H1 (cell line): ENCODE data around the gene P2RX6. TPM values are rescaled to one million over a fixed set of nuclear protein-coding genes. Genes with fewer than 3 reads are reported as not detected.

Experiments
- CTCF ChIA-PET: fragments of 300-600 bp; sonication (Branson Sonifier 250); formaldehyde crosslinking; loops from one replicate; lab custom pipeline; 2021; ENCODE audit not compliant: partially characterized antibody; lab: Charles Lee
- POLR2A ChIA-PET: fragments of 300-600 bp; sonication (Branson Sonifier 250); formaldehyde crosslinking; loops from one replicate; lab custom pipeline; 2021; ENCODE audit warnings: inconsistent platforms; ENCODE audit not compliant: partially characterized antibody; lab: Charles Lee
- DNase-seq, 2 experiments: peaks; one replicate each; pipeline versions ENCODE4 v3.0.0 to v3.0.0-alpha.2; 2010 to 2022; ENCODE audit warnings: low spot score in 2 of 2, low read depth in 1 of 2, mixed read lengths in 1 of 2
- FAIRE-seq: peaks from 2 replicates; lab custom pipeline; 2011; peaks lifted over from hg19 to GRCh38; lab: Jason Lieb, UNC
- H2AFZ ChIP-seq: 2 replicates; pipeline ENCODE4 v1.8.1; 2012; ENCODE audit warnings: low read length, inconsistent platforms
- H2AK5ac ChIP-seq: 2 replicates; pipeline ENCODE4 v1.6.1; 2013; ENCODE audit warnings: low read depth, low read length
- H2BK120ac ChIP-seq: replicated peaks from 2 replicates; pipeline ENCODE3; 2013; ENCODE audit warnings: low read depth, low read length, inconsistent platforms
- H2BK12ac ChIP-seq: 2 replicates; pipeline ENCODE4 v1.6.1; 2013; ENCODE audit warnings: low read depth, low read length
- H2BK15ac ChIP-seq: 2 replicates; pipeline ENCODE4 v1.6.1; 2013; ENCODE audit warnings: low read length
- H2BK20ac ChIP-seq: 2 replicates; pipeline ENCODE4 v1.6.1; 2013; ENCODE audit warnings: low read length
- H2BK5ac ChIP-seq: 2 replicates; pipeline ENCODE4 v1.6.1; 2013; ENCODE audit warnings: low read depth, low read length
- H3K14ac ChIP-seq: 2 replicates; pipeline ENCODE4 v1.6.1; 2013; ENCODE audit warnings: inconsistent platforms; ENCODE audit not compliant: insufficient read length
- H3K18ac ChIP-seq: 2 replicates; pipeline ENCODE4 v1.6.1; 2013; ENCODE audit warnings: low read length; ENCODE audit errors: extremely low read depth
- H3K23ac ChIP-seq: 2 replicates; pipeline ENCODE4 v1.6.1; 2013; ENCODE audit warnings: inconsistent platforms; ENCODE audit not compliant: insufficient read length
- H3K23me2 ChIP-seq: 2 replicates; pipeline ENCODE4 v1.6.1; 2013; ENCODE audit warnings: low read depth, low read length
- H3K27ac ChIP-seq: 2 replicates; pipeline ENCODE4 v1.6.1; 2011; ENCODE audit warnings: low read depth, low read length, inconsistent platforms
- H3K27me3 ChIP-seq, 4 experiments: replicated peaks in 1 of 4; 1 replicate in 1 of 4; 2 replicates in 3 of 4; pipeline versions ENCODE4 v1.6.1 to v1.8.1; 2011 to 2013; ENCODE audit warnings: low read length in 3 of 4, mild to moderate bottlenecking in 3 of 4, inconsistent platforms in 2 of 4, mixed read lengths in 2 of 4, moderate library complexity in 1 of 4; ENCODE audit not compliant: control insufficient read depth in 3 of 4, insufficient read depth in 3 of 4; ENCODE audit errors: extremely low read depth in 1 of 4
- H3K36me3 ChIP-seq, 4 experiments: 2 replicates each; pipeline versions ENCODE4 v1.6.1 to v1.8.1; 2011 to 2013; ENCODE audit warnings: mild to moderate bottlenecking in 4 of 4, low read length in 3 of 4, moderate library complexity in 2 of 4, control low read depth in 1 of 4, inconsistent platforms in 1 of 4; ENCODE audit not compliant: insufficient read depth in 4 of 4, control insufficient read depth in 2 of 4
- H3K4ac ChIP-seq: replicated peaks from 2 replicates; pipeline ENCODE3; 2013; ENCODE audit warnings: low read length, low read depth, mixed read lengths, inconsistent platforms; ENCODE audit not compliant: insufficient read length
- H3K4me1 ChIP-seq, 4 experiments: replicated peaks in 1 of 4; 1 replicate in 1 of 4; 2 replicates in 3 of 4; pipeline versions ENCODE4 v1.6.1 to v1.8.1; 2011 to 2013; ENCODE audit warnings: low read length in 3 of 4, inconsistent platforms in 2 of 4, mixed read lengths in 1 of 4; ENCODE audit not compliant: insufficient read depth in 4 of 4, control insufficient read depth in 3 of 4
- H3K4me2 ChIP-seq, 2 experiments: 2 replicates each; pipeline versions ENCODE4 v1.6.1 to v1.8.1; 2011 to 2013; ENCODE audit warnings: low read depth in 2 of 2, low read length in 2 of 2, control low read depth in 1 of 2, inconsistent platforms in 1 of 2, mild to moderate bottlenecking in 1 of 2; ENCODE audit not compliant: insufficient read depth in 1 of 2
- H3K4me3 ChIP-seq, 4 experiments: fragments of 200-600, 300-600 bp in 1 of 4; sonication (generic), shearing (Covaris generic), sonication (Bioruptor Twin) in 1 of 4; 2 replicates each; pipeline versions ENCODE4 v1.5.1 to v1.8.1; 2011 to 2016; ENCODE audit warnings: low read length in 4 of 4, low read depth in 3 of 4, control low read depth in 2 of 4, inconsistent platforms in 2 of 4, mild to moderate bottlenecking in 2 of 4, mixed read lengths in 1 of 4, moderate library complexity in 1 of 4; ENCODE audit not compliant: insufficient read depth in 2 of 4; ENCODE audit errors: extremely low read depth in 1 of 4
- H3K56ac ChIP-seq: replicated peaks from 2 replicates; pipeline ENCODE3; 2013; ENCODE audit warnings: low read depth, mild to moderate bottlenecking, mixed read lengths, low read length, inconsistent platforms; ENCODE audit not compliant: insufficient read length
- H3K79me1 ChIP-seq: 2 replicates; pipeline ENCODE4 v1.6.1; 2013; ENCODE audit warnings: low read depth, low read length, control low read depth
- H3K79me2 ChIP-seq, 2 experiments: 2 replicates each; pipeline versions ENCODE4 v1.6.1 to v1.8.1; 2012 to 2013; ENCODE audit warnings: low read length in 2 of 2, mild to moderate bottlenecking in 2 of 2, inconsistent platforms in 1 of 2; ENCODE audit not compliant: insufficient read depth in 2 of 2, control insufficient read depth in 1 of 2
- H3K9ac ChIP-seq, 4 experiments: replicated peaks in 1 of 4; 1 replicate in 1 of 4; 2 replicates in 3 of 4; pipeline versions ENCODE4 v1.6.1 to v1.8.1; 2011 to 2013; ENCODE audit warnings: low read depth in 3 of 4, low read length in 3 of 4, control low read depth in 2 of 4, mild to moderate bottlenecking in 2 of 4, moderate library complexity in 2 of 4, inconsistent platforms in 1 of 4; ENCODE audit errors: extremely low read depth in 1 of 4
- H3K9me3 ChIP-seq, 2 experiments: 2 replicates each; pipeline versions ENCODE4 v1.6.1 to v1.8.1; 2012 to 2013; ENCODE audit warnings: mild to moderate bottlenecking in 2 of 2, moderate library complexity in 2 of 2, control low read depth in 1 of 2, inconsistent platforms in 1 of 2, low read depth in 1 of 2, low read length in 1 of 2, mixed read lengths in 1 of 2; ENCODE audit not compliant: insufficient read depth in 2 of 2
- H4K20me1 ChIP-seq, 2 experiments: replicated peaks in 1 of 2; 2 replicates each; pipeline versions ENCODE3 to v1.8.1; 2011 to 2013; ENCODE audit warnings: inconsistent platforms in 2 of 2, low read length in 2 of 2, mild to moderate bottlenecking in 1 of 2; ENCODE audit not compliant: insufficient read depth in 2 of 2, control insufficient read depth in 1 of 2
- H4K5ac ChIP-seq: 2 replicates; pipeline ENCODE4 v1.6.1; 2013; ENCODE audit warnings: low read length, low read depth, mixed read lengths, inconsistent platforms; ENCODE audit not compliant: insufficient read length
- H4K8ac ChIP-seq: 2 replicates; pipeline ENCODE4 v1.8.0; 2013; ENCODE audit warnings: mild to moderate bottlenecking, moderate library complexity, low read length, inconsistent platforms; ENCODE audit not compliant: insufficient read depth; ENCODE audit errors: extremely low read depth
- H4K91ac ChIP-seq: replicated peaks from 2 replicates; pipeline ENCODE3; 2013; ENCODE audit warnings: low read length, mixed read lengths, inconsistent platforms; ENCODE audit not compliant: insufficient read length
- CTBP2 ChIP-seq: IDR thresholded peaks from 2 replicates; pipeline ENCODE4 v1.7.0; 2011; ENCODE audit warnings: borderline replicate concordance, mild to moderate bottlenecking, moderate library complexity, mixed read lengths, low read length; ENCODE audit not compliant: insufficient read depth, insufficient read length
- KDM4A ChIP-seq: IDR thresholded peaks from one replicate; pipeline ENCODE4 v1.7.1; 2012; ENCODE audit warnings: low read depth, mild to moderate bottlenecking, moderate library complexity, low read length, inconsistent platforms; ENCODE audit not compliant: severe bottlenecking
- PHF8 ChIP-seq: fragments of 200-600 bp; sonication (generic); conservative IDR thresholded peaks from 2 replicates; pipeline ENCODE4 v1.7.1; 2012; ENCODE audit warnings: low read depth, mild to moderate bottlenecking, inconsistent platforms, low read length, moderate library complexity
- POLR2A ChIP-seq, 2 experiments: IDR thresholded peaks; 1 replicate in 1 of 2; 2 replicates in 1 of 2; pipeline ENCODE4 v1.6.1; 2011; ENCODE audit warnings: low read depth in 2 of 2, low read length in 2 of 2, mild to moderate bottlenecking in 2 of 2; ENCODE audit errors: control extremely low read depth in 1 of 2
- RFX5 ChIP-seq: IDR thresholded peaks from 2 replicates; pipeline ENCODE4 v1.6.1; 2011; ENCODE audit warnings: low read depth, low read length, improper control_type of control experiment, borderline replicate concordance
- SAP30 ChIP-seq: fragments of 300-600 bp; sonication (generic); IDR thresholded peaks from 2 replicates; pipeline ENCODE4 v1.7.1; 2012; ENCODE audit warnings: low read length, moderate library complexity, mild to moderate bottlenecking, inconsistent platforms; ENCODE audit not compliant: insufficient read depth, insufficient replicate concordance
- SP1 ChIP-seq: IDR thresholded peaks from 2 replicates; pipeline ENCODE4 v1.6.1; 2011; ENCODE audit warnings: low read depth, low read length
- SRF ChIP-seq: IDR thresholded peaks from 2 replicates; pipeline ENCODE4 v1.6.1; 2011; ENCODE audit warnings: mild to moderate bottlenecking, low read depth, low read length, moderate library complexity
- TAF7 ChIP-seq: optimal IDR thresholded peaks from 2 replicates; pipeline ENCODE3; 2011; ENCODE audit warnings: low read depth, mild to moderate bottlenecking, inconsistent platforms, low read length, moderate library complexity, borderline replicate concordance
- TEAD4 ChIP-seq: IDR thresholded peaks from 2 replicates; pipeline ENCODE4 v1.6.1; 2012; ENCODE audit warnings: low read depth, low read length, inconsistent platforms, mixed read lengths
- WGBS, 2 experiments: shearing (Covaris generic) in 1 of 2; methylation state at CpG; one replicate each; pipeline versions ENCODE4 v1.1.6 to v1.1.7; 2013 to 2015; ENCODE audit warnings: low lambda C conversion rate in 2 of 2, mixed read lengths in 2 of 2, inconsistent platforms in 1 of 2, low coverage in 1 of 2, missing lambda C conversion rate in 1 of 2; ENCODE audit not compliant: insufficient replicate concordance in 2 of 2, insufficient coverage in 1 of 2, insufficient read length in 1 of 2; ENCODE audit errors: extremely low coverage in 1 of 2, missing lambda C conversion rate in 1 of 2; 5-methylcytosine and 5-hydroxymethylcytosine counted together
- polyA plus RNA-seq, 7 experiments: library from polyadenylated mRNA; depleted of rRNA in 3 of 7; stranded (reverse) in 5 of 7; unstranded in 2 of 7; fragments of >200 nt in 5 of 7; fragments of 200-250 nt in 2 of 7; gene quantifications; 1 replicate in 5 of 7; 2 replicates in 1 of 7; 4 replicates in 1 of 7; pipeline versions ENCODE4 v1.2.1 to v1.2.3, GENCODE V29; 2011 to 2013; ENCODE audit warnings: missing spikeins in 2 of 7, mixed read lengths in 2 of 7
- total RNA-seq: library from RNA; stranded (reverse); fragmentation: NEBNext Ultra II Directional; extraction: Animal tissue kit (Norgen Biotek cat#: 25700); gene quantifications from 2 replicates; pipeline ENCODE4 v1.2.1, GENCODE V29; 2021
- TF ChIP-seq, protein P1 (sequence below): IDR thresholded peaks from 2 replicates; pipeline ENCODE4 v1.6.1; 2011; ENCODE audit warnings: low read length, improper control_type of control experiment

Gene P2RX6
- total and polyA plus RNA-seq, 2 of the 8 experiments (the other 6 are each of a cell fraction or from before 2014, with no cell fraction given), result 0.09 TPM; not detected in 1

GRCh38 chr22:21016644-21017420 lies 1.9 kb downstream of the P2RX6 start:
- H3K79me1 ChIP-seq, result no peaks in the 10 kb centered on the region; the same call in 1 of the 2 replicates
- no peak overlapping the region for H4K91ac ChIP-seq
- peaks cover 3 to 14% (median 7%) of the 10 kb centered on the region in 4 experiments; a peak in 6 of 7 replicates for H3K4me1 ChIP-seq
- H2AK5ac ChIP-seq, result no peak overlapping the region
- no peak overlapping the region for H4K5ac ChIP-seq
- H3K18ac ChIP-seq, result no peak overlapping the region
- H2BK15ac ChIP-seq, result 0 out of 2 replicates have a peak overlapping the region, but pooled peaks have one; percentile 29
- 90% methylated on average over 10 of the region's 13 CpGs; no CpG with 5 or more reads in 1 of the 2 experiments for WGBS, 2 experiments
- no peaks in the 10 kb centered on the region for H3K9me3 ChIP-seq
- no peaks in the 10 kb centered on the region for H3K79me2 ChIP-seq
- no peak overlapping the region for H2BK120ac ChIP-seq
- H3K4me3 ChIP-seq, result no peak overlapping the region
- H2BK20ac ChIP-seq, result peak overlapping the region; percentile 5; the same call in 1 of the 2 replicates
- no peak overlapping the region for H3K27ac ChIP-seq
- H4K8ac ChIP-seq, result no peak overlapping the region
- no peak overlapping the region for H3K4me2 ChIP-seq
- no peak overlapping the region for H2AFZ ChIP-seq
- no peak for DNase-seq
- no peak overlapping the region for H2BK5ac ChIP-seq
- peak overlapping the region; percentile 43; the same call in 1 of the 2 replicates for H2BK12ac ChIP-seq
- POLR2A ChIA-PET, result no interaction called here
- H4K20me1 ChIP-seq, result no peaks in the 10 kb centered on the region
- H3K36me3 ChIP-seq, result no peaks in the 10 kb centered on the region
- FAIRE-seq, result no peak
- H3K23me2 ChIP-seq, result peaks cover 6% of the 10 kb centered on the region; the same call in 1 of the 2 replicates
- H3K23ac ChIP-seq, result no peak overlapping the region
- no peak overlapping the region for H3K14ac ChIP-seq
- peak overlapping the region; percentile 39 for H3K56ac ChIP-seq
- no peak overlapping the region for H3K4ac ChIP-seq
- CTCF ChIA-PET, result interaction anchor here (0.8 to 1.6 kb wide), 4 partner anchors 55 to 88 kb away, joined by 3 to 4 read pairs (median 4); no protein-coding TSS in a partner anchor
- H3K9ac ChIP-seq, result no peak overlapping the region
- peaks cover 0 to 4% (median 3%) of the 10 kb centered on the region in 4 experiments; a peak in 4 of 7 replicates for H3K27me3 ChIP-seq
- no peak for TF ChIP-seq KDM4A
- no peak for TF ChIP-seq POLR2A (IDR thresholded peaks at IDR 0.05; ENCODE audit: control extremely low read depth in 1 of 2, low read depth in 2 of 2, low read length in 2 of 2)
- TF ChIP-seq CTBP2, result no peak
- no peak for TF ChIP-seq SP1
- TF ChIP-seq TEAD4, result no peak
- TF ChIP-seq, protein P1, sequence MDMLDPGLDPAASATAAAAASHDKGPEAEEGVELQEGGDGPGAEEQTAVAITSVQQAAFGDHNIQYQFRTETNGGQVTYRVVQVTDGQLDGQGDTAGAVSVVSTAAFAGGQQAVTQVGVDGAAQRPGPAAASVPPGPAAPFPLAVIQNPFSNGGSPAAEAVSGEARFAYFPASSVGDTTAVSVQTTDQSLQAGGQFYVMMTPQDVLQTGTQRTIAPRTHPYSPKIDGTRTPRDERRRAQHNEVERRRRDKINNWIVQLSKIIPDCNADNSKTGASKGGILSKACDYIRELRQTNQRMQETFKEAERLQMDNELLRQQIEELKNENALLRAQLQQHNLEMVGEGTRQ, result no peak
- no peak for TF ChIP-seq RFX5
- no peak for TF ChIP-seq TAF7
- no peak for TF ChIP-seq PHF8
- no peak for TF ChIP-seq SAP30
- no peak for TF ChIP-seq SRF
